AG04450 (cell line): ENCODE measurements around the gene NOTUM. TPM values are rescaled to one million over a fixed set of nuclear protein-coding genes. Genes with fewer than 3 reads are reported as not detected.

ENCODE experiments used
- CTCF ChIA-PET: fragments of 300-600, 350-600 bp; formaldehyde crosslinking; extraction: SDS; loops from one replicate; lab custom pipeline; 2022; ENCODE audit warnings: antibody characterized with exemption, inconsistent platforms; lab: Charles Lee
- POLR2A ChIA-PET: fragments of 350-600 bp; formaldehyde crosslinking; extraction: SDS; loops from one replicate; lab custom pipeline; 2021; ENCODE audit warnings: antibody characterized with exemption, inconsistent platforms; lab: Yijun Ruan, JAX
- DNase-seq: peaks from one replicate; pipeline ENCODE4 v3.0.0-alpha.2; 2011; ENCODE audit warnings: low read depth, low spot score
- H3K27ac ChIP-seq: one replicate; pipeline ENCODE4 v1.5.1; 2012; ENCODE audit warnings: low read depth, low read length, control low read depth
- H3K27me3 ChIP-seq: one replicate; pipeline ENCODE4 v1.6.0; 2012; ENCODE audit warnings: low read length; ENCODE audit not compliant: control insufficient read depth, insufficient read depth
- H3K4me3 ChIP-seq: 2 replicates; pipeline ENCODE4 v1.5.1; 2011; ENCODE audit warnings: mild to moderate bottlenecking, low read depth, low read length, control low read depth
- H3K9me3 ChIP-seq: 2 replicates; pipeline ENCODE4 v1.5.1; 2012; ENCODE audit warnings: low read length; ENCODE audit not compliant: control insufficient read depth, insufficient read depth
- polyA plus RNA-seq: library from polyadenylated mRNA; depleted of rRNA; stranded (reverse); fragments of >200 nt; gene quantifications from 2 replicates; pipeline ENCODE4 v1.2.3, GENCODE V29; 2011
- TF ChIP-seq, protein P1 (sequence below): IDR thresholded peaks from 2 replicates; pipeline ENCODE4 v1.5.1; 2011; ENCODE audit warnings: low read depth, low read length, control low read depth, inconsistent platforms

Gene NOTUM
- polyA plus RNA-seq, 1 experiment: not detected

DNA sequence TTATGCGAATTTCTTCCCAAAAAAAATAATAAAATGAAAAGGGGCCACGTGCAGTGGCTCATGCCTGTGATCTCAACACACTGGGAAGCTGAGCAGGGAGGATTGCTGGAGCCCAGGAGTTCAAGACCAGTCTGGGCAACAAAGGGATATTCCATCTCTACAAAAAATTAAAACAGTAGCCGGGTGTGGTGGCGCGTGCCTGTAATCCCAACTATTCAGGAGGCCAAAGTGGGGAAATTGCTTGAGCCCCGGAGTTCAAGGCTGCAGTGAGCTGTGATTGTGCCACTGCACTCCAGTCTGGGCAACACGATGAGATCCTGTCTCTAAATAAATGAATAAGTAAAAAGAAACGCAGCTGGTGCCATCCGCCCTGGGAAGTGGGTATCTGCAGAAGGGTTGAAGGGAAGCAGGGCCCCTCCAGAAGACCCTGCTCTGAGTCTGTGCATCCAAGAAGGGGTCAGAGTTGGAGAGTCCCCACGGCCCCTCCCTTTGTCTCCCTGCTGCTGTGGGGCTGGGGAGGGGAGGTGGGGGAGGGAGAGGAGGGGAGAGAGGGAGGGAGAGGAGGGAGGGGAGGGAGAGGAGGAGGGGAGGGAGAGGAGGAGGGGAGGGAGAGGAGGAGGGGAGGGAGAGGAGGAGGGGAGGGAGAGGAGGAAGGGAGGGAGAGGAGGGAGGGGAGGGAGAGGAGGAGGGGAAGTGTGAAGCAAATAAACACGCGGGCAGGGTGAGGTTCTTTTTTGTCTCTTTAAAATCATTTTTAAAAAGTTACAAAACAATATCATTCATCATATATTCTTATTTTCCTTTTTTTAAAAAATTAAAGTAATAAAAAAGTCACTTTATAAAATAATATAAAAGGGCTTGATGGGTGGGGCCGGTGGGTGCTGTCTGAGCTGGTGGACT, 9.0 kb downstream of the NOTUM start:
- ChIA-PET POLR2A (interaction anchor here (0.6 kb wide), 1 partner anchor 8 kb away, joined by 3 read pairs; no protein-coding TSS in a partner anchor), CTCF (interaction anchor here (0.6 to 2.0 kb wide), 2 partner anchors 11 to 78 kb away, joined by 4 to 7 read pairs; no protein-coding TSS in a partner anchor)
- no peak overlapping the region for H3K27ac ChIP-seq
- no peak for DNase-seq
- H3K4me3 ChIP-seq: no peak overlapping the region
- no peaks in the 10 kb centered on the region; the same call in 1 of the 2 replicates for H3K9me3 ChIP-seq
- peaks cover 8% of the 10 kb centered on the region for H3K27me3 ChIP-seq
- TF ChIP-seq, protein P1, sequence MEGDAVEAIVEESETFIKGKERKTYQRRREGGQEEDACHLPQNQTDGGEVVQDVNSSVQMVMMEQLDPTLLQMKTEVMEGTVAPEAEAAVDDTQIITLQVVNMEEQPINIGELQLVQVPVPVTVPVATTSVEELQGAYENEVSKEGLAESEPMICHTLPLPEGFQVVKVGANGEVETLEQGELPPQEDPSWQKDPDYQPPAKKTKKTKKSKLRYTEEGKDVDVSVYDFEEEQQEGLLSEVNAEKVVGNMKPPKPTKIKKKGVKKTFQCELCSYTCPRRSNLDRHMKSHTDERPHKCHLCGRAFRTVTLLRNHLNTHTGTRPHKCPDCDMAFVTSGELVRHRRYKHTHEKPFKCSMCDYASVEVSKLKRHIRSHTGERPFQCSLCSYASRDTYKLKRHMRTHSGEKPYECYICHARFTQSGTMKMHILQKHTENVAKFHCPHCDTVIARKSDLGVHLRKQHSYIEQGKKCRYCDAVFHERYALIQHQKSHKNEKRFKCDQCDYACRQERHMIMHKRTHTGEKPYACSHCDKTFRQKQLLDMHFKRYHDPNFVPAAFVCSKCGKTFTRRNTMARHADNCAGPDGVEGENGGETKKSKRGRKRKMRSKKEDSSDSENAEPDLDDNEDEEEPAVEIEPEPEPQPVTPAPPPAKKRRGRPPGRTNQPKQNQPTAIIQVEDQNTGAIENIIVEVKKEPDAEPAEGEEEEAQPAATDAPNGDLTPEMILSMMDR: no peak

DNA sequence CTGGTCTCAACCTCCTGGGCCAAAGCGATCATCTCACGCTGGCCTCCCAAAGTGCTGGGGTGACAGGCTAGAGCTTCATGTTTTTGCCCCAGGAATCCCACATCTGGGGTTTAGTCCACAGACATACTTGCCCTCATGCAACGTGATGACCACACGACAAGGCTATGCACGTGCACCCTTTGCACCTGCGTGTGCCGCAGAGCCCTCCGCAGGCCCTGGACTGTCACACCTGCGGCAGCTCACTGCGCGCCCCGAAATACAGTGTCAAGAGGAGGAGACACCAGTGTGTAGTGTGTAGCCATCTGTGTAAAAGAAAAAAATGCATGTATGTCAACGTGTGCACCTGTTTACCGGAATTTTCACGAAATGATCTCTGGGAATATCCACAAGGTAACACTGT, 10.5 kb downstream of the NOTUM start:
- Histone ChIP-seq H3K27me3 (peaks cover 6% of the 10 kb centered on the region), H3K9me3 (no peaks in the 10 kb centered on the region; the same call in 1 of the 2 replicates), H3K4me3 (no peak overlapping the region), H3K27ac (no peak overlapping the region)
- ChIA-PET POLR2A (no interaction called here), CTCF (no interaction called here)
- TF ChIP-seq, protein P1: no peak
- DNase-seq: no peak

DNA sequence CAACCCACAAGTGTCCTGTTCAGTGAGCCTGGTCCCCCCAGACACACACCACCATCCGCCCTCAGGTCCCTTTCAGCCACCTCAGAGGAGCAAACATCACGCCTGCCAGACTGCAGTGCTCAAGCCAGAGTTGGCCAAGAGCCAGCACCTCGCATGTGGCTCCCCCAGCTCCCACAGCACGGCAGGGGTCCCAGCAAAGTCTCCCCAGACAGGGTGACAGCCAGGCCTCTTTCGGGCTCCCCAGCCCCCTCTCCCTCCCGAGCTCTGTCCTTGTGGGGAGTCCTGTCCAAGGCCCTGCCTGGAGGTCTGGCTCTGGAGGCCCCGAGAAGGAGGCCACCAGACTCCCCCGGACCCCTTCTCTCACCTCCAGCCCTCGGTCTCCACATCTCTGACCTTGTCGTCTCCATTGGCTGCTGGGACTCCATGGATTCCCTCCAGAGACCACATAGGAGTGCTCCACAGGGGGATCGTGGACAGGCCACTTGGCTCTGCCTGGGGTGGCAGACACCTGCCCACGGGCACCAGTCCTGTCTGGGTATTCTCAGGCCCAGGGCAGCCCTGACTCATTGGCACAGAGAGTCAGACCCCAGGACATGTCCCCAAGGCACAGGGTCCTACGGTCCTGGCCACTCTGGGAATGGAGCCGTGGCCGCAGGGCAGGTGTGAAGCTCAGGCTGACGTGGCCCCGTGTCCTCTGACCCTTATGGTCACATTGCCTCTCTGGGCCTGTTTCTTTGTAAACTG, 12.2 kb downstream of the NOTUM start:
- POLR2A ChIA-PET: interaction anchor here (1.0 kb wide), 1 partner anchor 22 kb away, joined by 3 read pairs; no protein-coding TSS in a partner anchor
- CTCF ChIA-PET: no interaction called here
- H3K4me3 ChIP-seq: no peak overlapping the region
- no peak overlapping the region for H3K27ac ChIP-seq
- DNase-seq: no peak
- TF ChIP-seq, protein P1: no peak
- H3K9me3 ChIP-seq: no peaks in the 10 kb centered on the region; the same call in 1 of the 2 replicates
- peaks cover 6% of the 10 kb centered on the region for H3K27me3 ChIP-seq

DNA sequence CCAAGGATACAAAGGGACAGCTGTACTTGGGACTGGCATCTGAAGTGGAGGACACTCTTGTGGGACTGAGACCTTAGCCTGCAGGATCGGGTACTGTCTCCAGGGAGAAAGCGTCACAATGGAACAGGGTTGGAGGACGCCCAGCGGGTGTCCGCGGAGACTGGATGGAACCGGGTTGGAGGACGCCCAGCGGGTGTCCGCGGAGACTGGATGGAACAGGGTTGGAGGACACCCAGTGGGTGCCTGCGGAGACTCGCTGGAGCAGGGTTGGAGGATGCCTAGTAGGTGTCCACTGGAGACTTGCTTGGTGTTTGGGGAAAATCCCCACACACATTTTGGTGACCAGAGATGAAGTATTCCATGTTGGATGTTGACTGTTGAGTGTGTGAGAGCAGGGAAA, 13.8 kb downstream of the NOTUM start, which contains the start of gene MYADML2:
Gene MYADML2 (minus strand): TSS at position 45 of the 400 bp plus-strand sequence. CDS start 5,492 bp downstream, outside the sequence.
- ChIA-PET POLR2A (no interaction called here), CTCF (no interaction called here)
- TF ChIP-seq, protein P1: no peak
- H3K27ac ChIP-seq: no peak within 1 kb of the TSS
- no peaks in the 10 kb centered on the region; the same call in 1 of the 2 replicates for H3K9me3 ChIP-seq
- DNase-seq: no peak
- peaks cover 7% of the 10 kb centered on the region for H3K27me3 ChIP-seq
- H3K4me3 ChIP-seq: no peak within 1 kb of the TSS
